ENCODE results near the gene ACADL. TPM values are rescaled to one million over a fixed set of nuclear protein-coding genes. Genes with fewer than 3 reads are reported as not detected.
"Not testable (repeated sequence)": the region's sequence is repeated elsewhere in the genome, so short reads cannot be mapped to it uniquely, and the experiment has no call there.

Gene ACADL
- total RNA-seq, 1 experiment from 2014 or later = not detected

DNA sequence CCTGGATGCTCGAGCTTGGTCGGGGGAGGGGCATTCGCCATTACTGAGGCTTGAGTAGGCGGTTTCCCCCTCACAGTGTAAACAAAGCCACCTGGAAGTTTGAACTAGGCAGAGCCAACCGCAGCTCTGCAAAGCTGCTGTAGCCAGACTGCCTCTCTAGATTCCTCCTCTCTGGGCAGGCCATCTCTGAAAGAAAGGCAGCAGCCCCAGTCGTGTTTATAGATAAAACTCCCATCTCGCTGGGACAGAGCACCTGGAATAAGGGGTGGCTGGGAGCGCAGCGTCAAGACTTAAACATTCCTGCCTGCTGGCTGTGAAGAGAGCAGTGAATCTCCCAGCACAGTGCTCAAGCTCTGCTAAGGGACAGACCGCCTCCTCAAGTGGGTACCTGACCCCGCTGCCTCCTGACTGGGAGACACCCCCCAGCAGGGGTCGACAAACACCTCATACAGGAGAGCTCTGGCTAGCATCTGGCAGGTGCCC lies 43.6 kb downstream of the ACADL start:
- CTCF ChIA-PET = not testable (repeated sequence)

DNA sequence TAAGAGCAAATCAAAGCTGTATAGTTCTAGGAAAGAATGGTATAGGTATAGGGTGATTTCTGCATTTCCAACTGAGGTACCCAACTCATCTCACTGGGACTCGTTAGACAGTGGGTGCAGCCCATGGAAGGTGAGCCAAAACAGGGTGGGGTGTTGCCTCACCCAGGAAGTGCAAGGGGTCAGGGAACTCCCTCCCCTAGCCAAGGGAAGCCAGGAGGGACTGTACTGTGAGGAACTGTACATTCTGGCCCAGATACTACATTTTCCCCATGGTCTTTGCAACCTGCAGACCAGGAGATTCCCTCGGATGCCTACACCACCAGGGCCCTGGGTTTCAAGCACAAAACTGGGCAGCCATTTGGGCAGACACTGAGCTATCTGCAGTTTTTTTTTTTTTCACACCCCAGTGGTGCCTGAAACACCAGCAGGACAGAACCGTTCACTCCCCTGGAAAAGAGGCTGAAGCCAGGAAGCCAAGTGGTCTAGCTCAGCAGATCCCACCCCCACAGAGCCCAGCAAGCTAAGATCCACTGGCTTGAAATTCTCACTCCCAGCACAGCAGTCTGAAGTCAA lies 44.1 kb downstream of the ACADL start:
- RAD21 ChIA-PET (ENCODE audit: low non-redundant PET in 1 of 2, low total read pairs in 2 of 2, uncharacterized antibody in 2 of 2, unreplicated experiment in 2 of 2); H3K79me2 ChIP-seq (ENCODE audit: insufficient read depth, low read length); DNase-seq (ENCODE audit: low read depth, low spot score); CTCF ChIA-PET; H3K9me2 ChIP-seq (ENCODE audit: insufficient read depth); H3K9me3 ChIP-seq (ENCODE audit: control insufficient read depth in 1 of 2, insufficient read depth in 1 of 2, low read depth in 1 of 2, low read length in 2 of 2); H3K4me1 ChIP-seq (ENCODE audit: control insufficient read depth in 1 of 2, insufficient read depth in 2 of 2, low read length in 2 of 2); H3K4me3 ChIP-seq (replicated peaks in 1 of 2; ENCODE audit: low read depth in 1 of 2, low read length in 2 of 2); BruUV-seq (replicated peaks); POLR2A ChIA-PET; ATAC-seq; H3K36me3 ChIP-seq (ENCODE audit: control insufficient read depth in 1 of 2, insufficient read depth in 2 of 2, low read length in 2 of 2); H3K27ac ChIP-seq (ENCODE audit: low read depth, low read length); H4K20me1 ChIP-seq (ENCODE audit: insufficient read depth); H2AFZ ChIP-seq (ENCODE audit: low read depth, low read length, poor library complexity, severe bottlenecking); intact Hi-C loops (cut with micrococcal nuclease); H3K4me2 ChIP-seq (ENCODE audit: low read length); H3K9ac ChIP-seq (ENCODE audit: low read length); H3K27me3 ChIP-seq (ENCODE audit: insufficient read depth, low read length): not testable (repeated sequence)

More for the DNA sequence above, 43.6 kb downstream of the ACADL start:
- H3K9ac ChIP-seq (ENCODE audit: low read length); H3K4me3 ChIP-seq (replicated peaks in 1 of 2; ENCODE audit: low read depth in 1 of 2, low read length in 2 of 2); H3K4me1 ChIP-seq (ENCODE audit: control insufficient read depth in 1 of 2, insufficient read depth in 2 of 2, low read length in 2 of 2); ATAC-seq; H4K20me1 ChIP-seq (ENCODE audit: insufficient read depth); RAD21 ChIA-PET (ENCODE audit: low non-redundant PET in 1 of 2, low total read pairs in 2 of 2, uncharacterized antibody in 2 of 2, unreplicated experiment in 2 of 2); POLR2A ChIA-PET; intact Hi-C loops (cut with micrococcal nuclease); H2AFZ ChIP-seq (ENCODE audit: low read depth, low read length, poor library complexity, severe bottlenecking); H3K4me2 ChIP-seq (ENCODE audit: low read length); H3K79me2 ChIP-seq (ENCODE audit: insufficient read depth, low read length); H3K9me3 ChIP-seq (ENCODE audit: control insufficient read depth in 1 of 2, insufficient read depth in 1 of 2, low read depth in 1 of 2, low read length in 2 of 2); H3K36me3 ChIP-seq (ENCODE audit: control insufficient read depth in 1 of 2, insufficient read depth in 2 of 2, low read length in 2 of 2); H3K9me2 ChIP-seq (ENCODE audit: insufficient read depth); DNase-seq (ENCODE audit: low read depth, low spot score); H3K27me3 ChIP-seq (ENCODE audit: insufficient read depth, low read length); H3K27ac ChIP-seq (ENCODE audit: low read depth, low read length); BruUV-seq (replicated peaks): not testable (repeated sequence)

DNA sequence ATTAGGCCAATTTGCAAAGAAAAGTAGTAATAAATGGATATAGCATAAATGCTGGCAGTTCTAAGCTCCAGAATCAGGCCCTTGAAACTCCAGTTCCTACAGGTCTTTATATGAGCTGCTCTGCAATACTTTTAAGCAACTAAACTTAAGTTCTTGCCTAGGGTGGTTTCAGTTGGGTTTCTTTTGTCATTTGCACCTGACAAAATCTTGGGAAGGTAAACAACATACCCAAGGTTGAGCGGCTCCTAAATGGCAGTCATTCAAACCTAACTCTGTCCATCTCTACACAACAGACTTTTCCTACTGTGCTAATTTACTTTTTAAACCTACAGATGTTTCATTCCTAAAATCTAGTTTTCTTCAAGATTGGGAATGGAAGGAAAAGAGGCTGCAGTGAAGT lies 44.8 kb downstream of the ACADL start:
- BruUV-seq (replicated peaks) = no TSS peak
- TF ChIP-seq SIN3A (IDR thresholded peaks at IDR 0.05; ENCODE audit: low read depth) (no peak), YY1 (IDR thresholded peaks at IDR 0.05; ENCODE audit: extremely low read depth, insufficient replicate concordance, low read depth, low read length) (no peak), EZH2phosphoT487 (IDR thresholded peaks at IDR 0.05; ENCODE audit: borderline replicate concordance) (no peak), ELF1 (IDR thresholded peaks at IDR 0.05; ENCODE audit: borderline replicate concordance, low read depth) (no peak), POLR2A (IDR thresholded peaks at IDR 0.05; ENCODE audit: borderline replicate concordance, extremely low read depth, insufficient read depth, insufficient read length) (no peak), SP1 (IDR thresholded peaks at IDR 0.05; ENCODE audit: low read depth) (no peak), ZNF274 (IDR thresholded peaks at IDR 0.05; ENCODE audit: low read depth, low read length) (no peak), SRF (IDR thresholded peaks at IDR 0.05; ENCODE audit: low read depth) (no peak), RAD21 (IDR thresholded peaks at IDR 0.05; ENCODE audit: low read depth) (no peak)
- TF ChIP-seq, protein P1, sequence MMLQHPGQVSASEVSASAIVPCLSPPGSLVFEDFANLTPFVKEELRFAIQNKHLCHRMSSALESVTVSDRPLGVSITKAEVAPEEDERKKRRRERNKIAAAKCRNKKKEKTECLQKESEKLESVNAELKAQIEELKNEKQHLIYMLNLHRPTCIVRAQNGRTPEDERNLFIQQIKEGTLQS (IDR thresholded peaks at IDR 0.05) = no peak
- TF ChIP-seq, protein P2, sequence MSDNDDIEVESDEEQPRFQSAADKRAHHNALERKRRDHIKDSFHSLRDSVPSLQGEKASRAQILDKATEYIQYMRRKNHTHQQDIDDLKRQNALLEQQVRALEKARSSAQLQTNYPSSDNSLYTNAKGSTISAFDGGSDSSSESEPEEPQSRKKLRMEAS (IDR thresholded peaks at IDR 0.05) = no peak
- TF ChIP-seq, protein P3, sequence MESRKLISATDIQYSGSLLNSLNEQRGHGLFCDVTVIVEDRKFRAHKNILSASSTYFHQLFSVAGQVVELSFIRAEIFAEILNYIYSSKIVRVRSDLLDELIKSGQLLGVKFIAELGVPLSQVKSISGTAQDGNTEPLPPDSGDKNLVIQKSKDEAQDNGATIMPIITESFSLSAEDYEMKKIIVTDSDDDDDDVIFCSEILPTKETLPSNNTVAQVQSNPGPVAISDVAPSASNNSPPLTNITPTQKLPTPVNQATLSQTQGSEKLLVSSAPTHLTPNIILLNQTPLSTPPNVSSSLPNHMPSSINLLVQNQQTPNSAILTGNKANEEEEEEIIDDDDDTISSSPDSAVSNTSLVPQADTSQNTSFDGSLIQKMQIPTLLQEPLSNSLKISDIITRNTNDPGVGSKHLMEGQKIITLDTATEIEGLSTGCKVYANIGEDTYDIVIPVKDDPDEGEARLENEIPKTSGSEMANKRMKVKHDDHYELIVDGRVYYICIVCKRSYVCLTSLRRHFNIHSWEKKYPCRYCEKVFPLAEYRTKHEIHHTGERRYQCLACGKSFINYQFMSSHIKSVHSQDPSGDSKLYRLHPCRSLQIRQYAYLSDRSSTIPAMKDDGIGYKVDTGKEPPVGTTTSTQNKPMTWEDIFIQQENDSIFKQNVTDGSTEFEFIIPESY (IDR thresholded peaks at IDR 0.05; ENCODE audit: extremely low read depth, insufficient replicate concordance, low read length) = no peak

More for the DNA sequence above, 44.8 kb downstream of the ACADL start:
- Histone ChIP-seq H3K9ac (ENCODE audit: low read length) (no peak overlapping the region), H3K27ac (ENCODE audit: low read depth, low read length) (no peak overlapping the region), H3K79me2 (ENCODE audit: insufficient read depth, low read length) (no peaks in the 10 kb centered on the region), H3K9me3 (ENCODE audit: control insufficient read depth in 1 of 2, insufficient read depth in 1 of 2, low read depth in 1 of 2, low read length in 2 of 2) (no peaks in the 10 kb centered on the region), H3K27me3 (ENCODE audit: insufficient read depth, low read length) (no peaks in the 10 kb centered on the region), H3K4me3 (replicated peaks in 1 of 2; ENCODE audit: low read depth in 1 of 2, low read length in 2 of 2) (no peak overlapping the region), H4K20me1 (ENCODE audit: insufficient read depth) (no peaks in the 10 kb centered on the region), H3K9me2 (ENCODE audit: insufficient read depth) (no peaks in the 10 kb centered on the region), H2AFZ (ENCODE audit: low read depth, low read length, poor library complexity, severe bottlenecking) (no peak overlapping the region), H3K36me3 (ENCODE audit: control insufficient read depth in 1 of 2, insufficient read depth in 2 of 2, low read length in 2 of 2) (no peaks in the 10 kb centered on the region), H3K4me2 (ENCODE audit: low read length) (no peak overlapping the region), H3K4me1 (ENCODE audit: control insufficient read depth in 1 of 2, insufficient read depth in 2 of 2, low read length in 2 of 2) (no peaks in the 10 kb centered on the region)
- ChIA-PET POLR2A (no interaction called here), CTCF (no interaction called here), RAD21 (ENCODE audit: low non-redundant PET in 1 of 2, low total read pairs in 2 of 2, uncharacterized antibody in 2 of 2, unreplicated experiment in 2 of 2) (no interaction called here)
- intact Hi-C loops (cut with micrococcal nuclease) = no loop called here
- ATAC-seq (no peak), DNase-seq (ENCODE audit: low read depth, low spot score) (no peak)

Measured in HCT116 (cell line).